CD4-positive, alpha-beta T cell (primary cell): ENCODE data around the gene MRPL55. TPM values are rescaled to one million over a fixed set of nuclear protein-coding genes. Genes with fewer than 3 reads are reported as not detected.

Experiments
- ATAC-seq: fragments of 200-7000 bp; cut with Tn5 transposase; one replicate; pipeline ENCODE4 v1.10.0; 2022; ENCODE audit warnings: mild to moderate bottlenecking; ENCODE audit not compliant: poor library complexity
- CTCF ChIA-PET: fragments of 350-600 bp; sonication (Branson Sonifier 250); formaldehyde crosslinking; loops from one replicate; lab custom pipeline; 2021; ENCODE audit warnings: antibody characterized with exemption, inconsistent platforms; lab: Charles Lee
- POLR2A ChIA-PET: fragments of 350-600 bp; sonication (Branson Sonifier 250); formaldehyde crosslinking; loops from one replicate; lab custom pipeline; 2021; ENCODE audit warnings: antibody characterized with exemption, inconsistent platforms; lab: Charles Lee
- DNase-seq, 14 experiments: peaks; one replicate each; pipeline ENCODE4 v3.0.0-alpha.2; 2013 to 2020; ENCODE audit warnings: mixed read lengths in 2 of 14
- H3K27ac ChIP-seq, 2 donors: one replicate each; pipeline versions ENCODE4 v1.5.1 to v1.7.0; 2013; ENCODE audit warnings: low read length in 2 of 2, low read depth in 1 of 2, mild to moderate bottlenecking in 1 of 2
- H3K27me3 ChIP-seq, 2 experiments: 1 replicate in 1 of 2; 2 replicates in 1 of 2; pipeline versions ENCODE4 v1.6.1 to v1.7.0; 2013; ENCODE audit warnings: low read length in 2 of 2, control low read depth in 1 of 2, mild to moderate bottlenecking in 1 of 2, moderate library complexity in 1 of 2; ENCODE audit not compliant: insufficient read depth in 2 of 2, control insufficient read depth in 1 of 2
- H3K36me3 ChIP-seq: one replicate; pipeline ENCODE4 v1.6.1; 2013; ENCODE audit warnings: low read length, control low read depth; ENCODE audit not compliant: insufficient read depth
- H3K4me1 ChIP-seq: one replicate; pipeline ENCODE4 v1.6.1; 2013; ENCODE audit warnings: low read length, control low read depth; ENCODE audit not compliant: insufficient read depth
- H3K4me3 ChIP-seq: one replicate; pipeline ENCODE4 v1.5.1; 2013; ENCODE audit warnings: mild to moderate bottlenecking, low read length, moderate library complexity
- H3K9me3 ChIP-seq, 2 experiments: 1 replicate in 1 of 2; 2 replicates in 1 of 2; pipeline versions ENCODE4 v1.6.1 to v1.7.0; 2013; ENCODE audit warnings: low read length in 2 of 2, mild to moderate bottlenecking in 2 of 2, control low read depth in 1 of 2, moderate library complexity in 1 of 2; ENCODE audit not compliant: control insufficient read depth in 1 of 2, insufficient read depth in 1 of 2
- H3K27ac Mint-ChIP-seq: one replicate; pipeline ENCODE4 v1.8.0; 2020; ENCODE audit warnings: mixed read lengths
- H3K27me3 Mint-ChIP-seq: one replicate; pipeline ENCODE4 v1.8.0; 2021; ENCODE audit warnings: mixed read lengths
- H3K36me3 Mint-ChIP-seq: one replicate; pipeline ENCODE4 v1.8.0; 2021; ENCODE audit warnings: low read depth, mixed read lengths
- H3K4me1 Mint-ChIP-seq: one replicate; pipeline ENCODE4 v1.8.0; 2021; ENCODE audit warnings: low read depth, mixed read lengths
- H3K4me3 Mint-ChIP-seq: one replicate; pipeline ENCODE4 v1.8.0; 2020; ENCODE audit warnings: mild to moderate bottlenecking, mixed read lengths
- H3K9me3 Mint-ChIP-seq: one replicate; pipeline ENCODE4 v1.8.0; 2020; ENCODE audit warnings: mixed read lengths
- CTCF ChIP-seq: fragments of 200-600 bp; IDR thresholded peaks from one replicate; pipeline ENCODE4 v1.8.0; 2022; ENCODE audit warnings: antibody characterized with exemption, mild to moderate bottlenecking
- intact Hi-C, 2 experiments: fragments of 100-400 bp; cut with DNase I in 1 of 2; cut with micrococcal nuclease in 1 of 2; formaldehyde crosslinking; loops; one replicate each; pipeline versions ENCODE4 v1.15.1 to v1.9.0; 2023 to 2025; cut with DNase I, micrococcal nuclease
- total RNA-seq, 174 experiments: library from RNA in 2 of 174; stranded (reverse) in 2 of 174; gene quantifications; one replicate each; pipeline ENCODE4 v1.2.3 and lab custom pipeline; 2021 to 2026

The MRPL55 gene
- total RNA-seq, 2 experiments from 2014 or later = 120 to 128 TPM

- POLR2A ChIA-PET = no interaction called here
- CTCF ChIA-PET = interaction anchor here (1.3 kb wide), 1 partner anchor 81 kb away, joined by 3 read pairs; no protein-coding TSS in a partner anchor
- H3K36me3 Mint-ChIP-seq = peaks cover 53% of the 10 kb centered on the region
- H3K4me1 ChIP-seq = peaks cover 84% of the 10 kb centered on the region
- H3K9me3 ChIP-seq = no peaks in the 10 kb centered on the region
- intact Hi-C loops = loop anchor here in 1 of 2 experiments (2.0 to 10.0 kb wide), 3 partner anchors 13 to 1141 kb away; partner anchors contain the start of gene COQ8A
- H3K4me3 ChIP-seq = peak overlapping the region; percentile 2
- H3K27ac Mint-ChIP-seq = peak overlapping the region; percentile 99
- peak overlapping the region; percentile 97 for H3K4me3 Mint-ChIP-seq
- no peaks in the 10 kb centered on the region for H3K9me3 Mint-ChIP-seq
- TF ChIP-seq CTCF = no peak
- ATAC-seq = no peak
- no peaks in the 10 kb centered on the region for H3K27me3 ChIP-seq
- peaks cover 77% of the 10 kb centered on the region for H3K4me1 Mint-ChIP-seq
- H3K27ac ChIP-seq = peak overlapping the region in 1 of 2 donors; percentile 32
- DNase-seq = peak in 1 of 14 experiments; percentile 40
- no peaks in the 10 kb centered on the region for H3K27me3 Mint-ChIP-seq
- peaks cover 24% of the 10 kb centered on the region for H3K36me3 ChIP-seq
These were observed 23.7 kb downstream of the MRPL55 start for GRCh38 chr1:228085287-228085951.

GRCh38 chr1:228084797-228085196 is 24.3 kb downstream of the MRPL55 start:
- ATAC-seq (no peak), DNase-seq (no peak)
- H3K4me3 Mint-ChIP-seq = peak overlapping the region; percentile 97
- H3K27me3 ChIP-seq = no peaks in the 10 kb centered on the region
- peaks cover 49% of the 10 kb centered on the region for H3K36me3 Mint-ChIP-seq
- intact Hi-C loops = loop anchor here (2.0 to 10.0 kb wide), 6 partner anchors 14 to 1140 kb away; partner anchors contain the start of genes IBA57 (in 2 of the 2), COQ8A (in 1 of the 2) and ZNF678 (in 1 of the 2)
- no peak for TF ChIP-seq CTCF
- H3K27ac ChIP-seq = no peak overlapping the region
- ChIA-PET CTCF (interaction anchor here (1.3 kb wide), 2 partner anchors 17 to 82 kb away, joined by 3 to 6 read pairs; no protein-coding TSS in a partner anchor), POLR2A (interaction anchor here (3.5 to 3.7 kb wide), 3 partner anchors 15 to 81 kb away, joined by 22 to 44 read pairs (median 38); partner anchors contain the start of genes IBA57 and MRPL55)
- H3K4me1 ChIP-seq = peaks cover 84% of the 10 kb centered on the region
- no peaks in the 10 kb centered on the region for H3K9me3 Mint-ChIP-seq
- H3K4me3 ChIP-seq = peak overlapping the region; percentile 80
- no peaks in the 10 kb centered on the region for H3K9me3 ChIP-seq
- peak overlapping the region; percentile 99 for H3K27ac Mint-ChIP-seq
- peaks cover 22% of the 10 kb centered on the region for H3K36me3 ChIP-seq
- H3K4me1 Mint-ChIP-seq = peaks cover 71% of the 10 kb centered on the region
- H3K27me3 Mint-ChIP-seq = no peaks in the 10 kb centered on the region

- ATAC-seq = no peak
- Mint-ChIP-seq H3K4me1 (peaks cover 68% of the 10 kb centered on the region), H3K27me3 (no peaks in the 10 kb centered on the region), H3K27ac (peak overlapping the region; percentile 99), H3K4me3 (peak overlapping the region; percentile 97), H3K36me3 (peaks cover 47% of the 10 kb centered on the region), H3K9me3 (no peaks in the 10 kb centered on the region)
- Histone ChIP-seq H3K27ac (peak overlapping the region in 1 of 2 donors; percentile 89), H3K9me3 (no peaks in the 10 kb centered on the region), H3K4me3 (peak overlapping the region; percentile 80), H3K27me3 (no peaks in the 10 kb centered on the region), H3K36me3 (peaks cover 19% of the 10 kb centered on the region), H3K4me1 (peaks cover 81% of the 10 kb centered on the region)
- POLR2A ChIA-PET = interaction anchor here (0.8 to 3.7 kb wide), 5 partner anchors 15 to 402 kb away, joined by 3 to 44 read pairs (median 22); partner anchors contain the start of genes IBA57 and MRPL55
- CTCF ChIA-PET = interaction anchor here (1.3 kb wide), 2 partner anchors 17 to 82 kb away, joined by 3 to 6 read pairs; no protein-coding TSS in a partner anchor
- TF ChIP-seq CTCF = no peak
- peak in 2 of 14 experiments; percentile 53 to 57 for DNase-seq
- intact Hi-C loops = loop anchor here (2.0 to 10.0 kb wide), 5 partner anchors 14 to 1140 kb away; partner anchors contain the start of genes IBA57 (in 2 of the 2), COQ8A (in 1 of the 2) and ZNF678 (in 1 of the 2)
These were observed 24.8 kb downstream of the MRPL55 start for GRCh38 chr1:228084325-228084724.
